C4-2B (cell line): Measurements from ENCODE around the gene TUBG2.

Source experiments
- H3K27ac ChIP-seq: fragments of 450-650 bp; 2 replicates; pipeline ENCODE4 v1.5.1; 2017
- ZFX ChIP-seq: fragments of 450-650 bp; IDR thresholded peaks from 2 replicates; pipeline ENCODE4 v1.6.1; 2017
- TF ChIP-seq, protein P1 (sequence below): fragments of 450-650 bp; conservative IDR thresholded peaks from 2 replicates; pipeline ENCODE4 v1.5.1; 2017; ENCODE audit warnings: mild to moderate bottlenecking

Gene TUBG2

GRCh38 chr17:42676424-42677011 lies 17.4 kb downstream of the TUBG2 start, which contains the start of gene PLEKHH3:
Gene PLEKHH3, minus strand, starts transcription at chr17:42676994. Its CDS starts 431 bp downstream, at chr17:42676563.
- H3K27ac ChIP-seq = peak within 1 kb of the TSS; percentile 96
- TF ChIP-seq ZFX = 0 out of 2 replicates have a peak, but pooled peaks have one; percentile 25
- TF ChIP-seq, protein P1, sequence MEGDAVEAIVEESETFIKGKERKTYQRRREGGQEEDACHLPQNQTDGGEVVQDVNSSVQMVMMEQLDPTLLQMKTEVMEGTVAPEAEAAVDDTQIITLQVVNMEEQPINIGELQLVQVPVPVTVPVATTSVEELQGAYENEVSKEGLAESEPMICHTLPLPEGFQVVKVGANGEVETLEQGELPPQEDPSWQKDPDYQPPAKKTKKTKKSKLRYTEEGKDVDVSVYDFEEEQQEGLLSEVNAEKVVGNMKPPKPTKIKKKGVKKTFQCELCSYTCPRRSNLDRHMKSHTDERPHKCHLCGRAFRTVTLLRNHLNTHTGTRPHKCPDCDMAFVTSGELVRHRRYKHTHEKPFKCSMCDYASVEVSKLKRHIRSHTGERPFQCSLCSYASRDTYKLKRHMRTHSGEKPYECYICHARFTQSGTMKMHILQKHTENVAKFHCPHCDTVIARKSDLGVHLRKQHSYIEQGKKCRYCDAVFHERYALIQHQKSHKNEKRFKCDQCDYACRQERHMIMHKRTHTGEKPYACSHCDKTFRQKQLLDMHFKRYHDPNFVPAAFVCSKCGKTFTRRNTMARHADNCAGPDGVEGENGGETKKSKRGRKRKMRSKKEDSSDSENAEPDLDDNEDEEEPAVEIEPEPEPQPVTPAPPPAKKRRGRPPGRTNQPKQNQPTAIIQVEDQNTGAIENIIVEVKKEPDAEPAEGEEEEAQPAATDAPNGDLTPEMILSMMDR = peak; percentile 23

GRCh38 chr17:42677012-42677857 lies 18.2 kb downstream of the TUBG2 start:
- peak overlapping the region; percentile 96 for H3K27ac ChIP-seq
- TF ChIP-seq, protein P1 = peak; percentile 7; the same call in 1 of the 2 replicates
- no peak for TF ChIP-seq ZFX

DNA sequence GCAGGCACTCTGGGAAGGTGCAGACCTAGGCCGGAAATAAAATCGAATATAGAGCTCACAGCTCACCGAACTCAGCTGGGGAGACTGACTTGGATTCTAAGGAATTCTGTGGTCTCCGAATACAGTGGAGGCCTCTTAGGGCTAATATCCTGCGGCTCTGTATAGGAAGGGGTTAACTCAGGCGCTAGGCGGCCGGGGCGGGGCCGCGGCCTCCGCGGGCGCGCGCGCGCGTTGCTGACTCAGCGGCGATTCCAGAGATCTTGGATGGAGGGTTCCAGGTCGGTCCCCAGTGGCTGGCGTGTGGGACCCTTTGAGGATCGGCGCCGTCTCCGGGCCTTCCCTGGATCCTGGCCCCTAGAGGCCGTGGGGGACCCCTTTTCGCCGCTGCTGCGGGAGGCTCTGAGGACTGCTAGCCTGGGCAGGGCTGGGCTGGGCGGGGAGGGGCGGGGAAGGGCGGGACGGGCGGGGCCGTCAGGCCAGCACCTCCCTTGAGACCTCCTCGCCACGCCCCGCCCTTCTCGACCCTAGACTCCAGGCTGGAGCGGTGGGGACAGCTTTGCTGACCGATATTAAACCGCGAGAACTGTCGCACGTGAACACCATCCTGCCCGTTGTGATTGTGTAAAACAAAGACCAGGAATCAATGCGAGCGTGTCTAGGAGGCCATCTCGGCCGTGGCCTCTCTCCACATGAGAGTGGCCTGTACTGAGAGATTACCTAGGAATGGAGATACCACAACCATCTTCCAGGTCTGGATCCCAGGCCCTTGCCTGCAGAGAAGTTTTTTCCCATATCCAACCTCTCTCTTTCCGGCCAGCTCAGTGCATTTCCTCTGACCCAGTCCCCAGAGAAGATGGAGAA lies 19.1 kb downstream of the TUBG2 start:
- H3K27ac ChIP-seq = peak overlapping the region; percentile 96
- TF ChIP-seq, protein P1 = no peak
- TF ChIP-seq ZFX = no peak

DNA sequence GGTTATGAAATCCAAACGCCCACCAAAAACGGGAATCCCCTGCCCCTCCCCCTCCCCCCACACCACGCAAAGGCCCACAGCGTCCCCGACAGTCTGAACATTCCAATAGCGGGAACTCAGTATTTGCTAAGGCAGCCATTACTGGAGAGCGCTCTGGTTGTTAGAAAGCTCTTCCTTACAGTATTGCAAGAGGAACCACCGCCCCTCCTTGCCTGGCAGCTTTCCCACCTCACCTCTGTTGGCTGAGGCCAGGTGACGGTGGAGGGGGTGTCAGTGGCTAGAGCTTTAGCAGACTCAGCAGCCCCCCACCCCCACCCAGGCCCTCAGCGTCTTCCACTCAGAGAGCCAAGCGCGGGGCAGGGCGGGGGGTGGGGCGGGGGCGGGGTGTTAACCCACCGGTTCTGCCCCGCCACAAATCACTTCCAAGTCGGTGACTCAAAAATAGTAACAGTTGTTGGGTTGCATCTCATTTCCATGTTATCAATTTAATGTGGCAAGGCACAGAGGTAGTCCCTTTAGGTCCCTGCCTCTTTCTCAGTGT lies 19.9 kb downstream of the TUBG2 start:
- H3K27ac ChIP-seq = peak overlapping the region; percentile 96
- no peak for TF ChIP-seq ZFX
- TF ChIP-seq, protein P1 = no peak

- peak overlapping the region; percentile 96; the same call in 1 of the 2 replicates for H3K27ac ChIP-seq
- TF ChIP-seq, protein P1 = peak; percentile 56
- no peak for TF ChIP-seq ZFX
These were observed 20.6 kb downstream of the TUBG2 start for GRCh38 chr17:42679492-42680330.

- H3K27ac ChIP-seq = no peak overlapping the region; the same call in 1 of the 2 replicates
- TF ChIP-seq, protein P1 = no peak
- TF ChIP-seq ZFX = no peak
These were observed 21.3 kb downstream of the TUBG2 start for GRCh38 chr17:42680331-42680808.
